ENCODE results near the gene TBX10. TPM values are rescaled to one million over a fixed set of nuclear protein-coding genes. Genes with fewer than 3 reads are reported as not detected.
"Not testable (repeated sequence)": the region's sequence is repeated elsewhere in the genome, so short reads cannot be mapped to it uniquely, and the experiment has no call there.

Gene TBX10
- total RNA-seq, 1 donor from 2014 or later: not detected

DNA sequence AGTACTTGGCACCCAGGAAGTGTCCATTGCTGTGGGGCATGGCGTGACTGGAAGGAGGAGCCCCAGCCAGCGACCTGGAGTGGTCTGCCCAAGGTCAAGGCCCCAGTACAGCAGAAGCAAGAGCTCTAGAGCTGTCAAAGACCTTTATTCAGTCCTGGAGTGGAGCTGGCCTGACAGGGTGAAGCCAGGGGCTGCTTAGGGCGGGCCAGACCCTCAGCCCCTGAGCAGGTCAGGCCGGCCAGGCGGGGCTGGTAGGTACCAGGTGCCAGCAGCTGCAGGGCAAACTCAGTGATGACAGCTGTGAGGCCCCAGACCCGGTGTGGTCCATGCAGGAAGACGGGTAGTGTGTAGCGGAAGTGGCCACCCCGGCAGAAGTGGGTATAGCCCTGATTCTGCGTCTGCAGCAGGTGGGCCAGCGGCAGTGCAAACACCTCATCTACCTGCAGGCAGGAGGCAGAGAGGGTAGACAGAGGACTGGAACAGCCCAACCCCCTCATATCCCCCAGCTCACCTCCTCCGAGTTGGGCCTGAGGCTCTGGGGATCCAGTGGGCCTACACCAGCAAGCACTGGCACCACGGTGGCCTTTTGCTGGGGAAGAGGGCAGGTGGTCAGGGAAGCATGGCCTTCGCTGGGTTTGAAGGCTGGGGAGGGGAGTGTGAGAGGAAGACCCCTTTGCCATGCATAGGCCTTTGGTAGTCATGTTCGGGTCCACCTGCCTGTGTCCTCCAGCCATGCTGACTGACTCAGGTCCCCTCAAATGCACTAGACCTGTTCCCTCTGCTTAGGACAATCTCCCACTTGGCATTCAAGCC is 11.5 kb downstream of the TBX10 start:
- Histone ChIP-seq H3K9me3 (no peaks in the 10 kb centered on the region), H3K27ac (no peak overlapping the region), H3K36me3 (no peaks in the 10 kb centered on the region), H3K4me1 (peaks cover 14% of the 10 kb centered on the region), H3K4me3 (no peak overlapping the region), H3K27me3 (ENCODE audit: low read depth) (no peaks in the 10 kb centered on the region)
- intact Hi-C loops (cut with DNase I): no loop called here
- DNase-seq (peak; percentile 36), ATAC-seq (no peak)
- TF ChIP-seq, protein P1, sequence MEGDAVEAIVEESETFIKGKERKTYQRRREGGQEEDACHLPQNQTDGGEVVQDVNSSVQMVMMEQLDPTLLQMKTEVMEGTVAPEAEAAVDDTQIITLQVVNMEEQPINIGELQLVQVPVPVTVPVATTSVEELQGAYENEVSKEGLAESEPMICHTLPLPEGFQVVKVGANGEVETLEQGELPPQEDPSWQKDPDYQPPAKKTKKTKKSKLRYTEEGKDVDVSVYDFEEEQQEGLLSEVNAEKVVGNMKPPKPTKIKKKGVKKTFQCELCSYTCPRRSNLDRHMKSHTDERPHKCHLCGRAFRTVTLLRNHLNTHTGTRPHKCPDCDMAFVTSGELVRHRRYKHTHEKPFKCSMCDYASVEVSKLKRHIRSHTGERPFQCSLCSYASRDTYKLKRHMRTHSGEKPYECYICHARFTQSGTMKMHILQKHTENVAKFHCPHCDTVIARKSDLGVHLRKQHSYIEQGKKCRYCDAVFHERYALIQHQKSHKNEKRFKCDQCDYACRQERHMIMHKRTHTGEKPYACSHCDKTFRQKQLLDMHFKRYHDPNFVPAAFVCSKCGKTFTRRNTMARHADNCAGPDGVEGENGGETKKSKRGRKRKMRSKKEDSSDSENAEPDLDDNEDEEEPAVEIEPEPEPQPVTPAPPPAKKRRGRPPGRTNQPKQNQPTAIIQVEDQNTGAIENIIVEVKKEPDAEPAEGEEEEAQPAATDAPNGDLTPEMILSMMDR (IDR thresholded peaks at IDR 0.05): no peak

DNA sequence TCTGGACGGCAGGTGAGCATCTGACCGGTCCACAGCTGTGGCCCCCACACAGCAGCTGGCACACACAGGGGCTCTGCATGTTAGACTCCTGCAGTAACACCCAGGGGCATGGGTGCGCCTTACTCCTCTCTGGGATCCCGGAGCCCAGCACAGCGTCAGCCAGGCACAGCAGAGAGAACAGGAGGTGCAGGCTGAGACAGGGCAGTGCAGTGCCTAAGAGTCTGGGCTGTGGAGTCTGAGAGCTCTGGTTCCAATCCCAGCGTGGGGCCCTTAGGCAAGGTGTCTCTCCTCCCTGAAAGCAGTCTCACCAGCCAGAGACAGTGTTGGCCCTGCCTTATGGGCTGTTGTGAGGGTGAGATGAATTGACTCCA is 12.1 kb downstream of the TBX10 start:
- H3K4me3 ChIP-seq: no peak overlapping the region
- peaks cover 14% of the 10 kb centered on the region for H3K4me1 ChIP-seq
- H3K27ac ChIP-seq: no peak overlapping the region
- DNase-seq: no peak
- intact Hi-C loops (cut with DNase I): no loop called here
- TF ChIP-seq, protein P1 (IDR thresholded peaks at IDR 0.05): no peak
- H3K9me3 ChIP-seq: no peaks in the 10 kb centered on the region
- no peaks in the 10 kb centered on the region for H3K36me3 ChIP-seq
- ATAC-seq: no peak
- H3K27me3 ChIP-seq (ENCODE audit: low read depth): no peaks in the 10 kb centered on the region

DNA sequence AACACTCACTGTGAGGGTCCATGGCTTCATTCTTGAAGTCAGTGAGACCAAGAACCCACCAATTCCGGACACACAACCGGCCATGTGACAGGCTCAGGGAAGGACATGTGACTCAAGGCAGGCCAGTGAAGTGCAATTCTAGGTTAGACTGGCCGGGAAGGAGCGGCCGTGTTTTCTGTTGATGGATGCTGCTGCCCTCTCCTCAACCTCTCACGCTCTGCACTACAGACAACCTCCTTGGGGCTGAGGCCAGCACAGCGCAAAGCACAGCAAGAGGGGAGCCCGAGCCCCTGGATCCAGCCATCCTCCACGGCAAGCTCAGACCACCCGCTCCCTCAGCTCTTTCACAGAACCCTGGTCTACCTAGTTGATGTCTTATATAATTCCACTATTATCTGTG is 12.6 kb downstream of the TBX10 start:
- Histone ChIP-seq H3K36me3 (no peaks in the 10 kb centered on the region), H3K27ac (no peak overlapping the region), H3K27me3 (ENCODE audit: low read depth) (no peaks in the 10 kb centered on the region), H3K4me1 (peaks cover 14% of the 10 kb centered on the region), H3K4me3 (no peak overlapping the region), H3K9me3 (no peaks in the 10 kb centered on the region)
- TF ChIP-seq, protein P1 (IDR thresholded peaks at IDR 0.05): no peak
- DNase-seq: no peak
- intact Hi-C loops (cut with DNase I): no loop called here
- no peak for ATAC-seq

DNA sequence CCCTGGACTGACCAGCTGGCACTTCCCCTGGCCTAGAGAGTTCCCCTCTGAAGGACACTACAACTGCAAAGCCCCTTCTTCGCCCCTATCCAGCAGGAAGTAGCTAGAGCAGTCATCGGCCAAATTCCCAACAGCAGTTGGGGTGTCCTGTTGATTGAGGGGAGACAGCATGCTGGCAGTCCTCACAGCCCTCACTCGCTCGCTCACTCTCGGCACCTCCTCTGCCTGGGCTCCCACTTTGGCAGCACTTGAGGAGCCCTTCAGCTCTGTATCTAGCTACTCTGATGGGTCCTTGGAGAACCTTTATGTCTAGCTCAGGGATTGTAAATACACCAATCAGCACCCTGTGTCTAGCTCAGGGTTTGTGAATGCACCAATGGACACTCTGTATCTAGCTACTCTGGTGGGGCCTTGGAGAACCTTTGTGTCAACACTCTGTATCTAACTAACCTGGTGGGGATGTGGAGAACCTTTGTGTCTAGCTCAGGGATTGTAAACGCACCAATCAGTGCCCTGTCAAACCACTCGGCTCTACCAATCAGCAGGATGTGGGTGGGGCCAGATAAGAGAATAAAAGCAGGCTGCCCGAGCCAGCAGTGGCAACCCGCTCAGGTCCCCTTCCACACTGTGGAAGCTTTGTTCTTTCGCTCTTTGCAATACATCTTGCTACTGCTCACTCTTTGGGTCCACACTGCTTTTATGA is 13.3 kb downstream of the TBX10 start:
- H3K27me3 ChIP-seq (ENCODE audit: low read depth); H3K9me3 ChIP-seq; ATAC-seq; H3K4me3 ChIP-seq; intact Hi-C loops (cut with DNase I); H3K27ac ChIP-seq; H3K36me3 ChIP-seq; DNase-seq: not testable (repeated sequence)
- H3K4me1 ChIP-seq: peaks cover 14% of the 10 kb centered on the region

DNA sequence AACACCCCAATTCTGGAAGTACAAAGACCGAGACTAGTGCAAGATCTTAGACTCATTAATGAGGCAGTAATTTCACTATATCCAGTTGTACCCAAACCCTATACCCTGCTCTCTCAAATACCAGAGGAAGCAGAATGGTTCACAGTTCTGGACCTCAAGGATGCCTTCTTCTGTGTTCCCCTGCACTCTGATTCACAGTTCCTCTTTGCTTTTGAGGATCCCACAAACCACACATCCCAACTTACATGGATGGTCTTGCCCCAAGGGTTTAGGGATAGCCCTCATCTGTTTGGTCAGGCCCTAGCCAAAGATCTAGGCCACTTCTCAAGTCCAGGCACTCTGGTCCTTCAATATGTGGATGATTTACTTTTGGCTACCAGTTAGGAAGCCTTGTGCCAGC is 15.8 kb downstream of the TBX10 start:
- H3K9me3 ChIP-seq; H3K4me3 ChIP-seq; ATAC-seq; H3K27ac ChIP-seq; intact Hi-C loops (cut with DNase I); DNase-seq; H3K36me3 ChIP-seq; H3K4me1 ChIP-seq; H3K27me3 ChIP-seq (ENCODE audit: low read depth): not testable (repeated sequence)

DNA sequence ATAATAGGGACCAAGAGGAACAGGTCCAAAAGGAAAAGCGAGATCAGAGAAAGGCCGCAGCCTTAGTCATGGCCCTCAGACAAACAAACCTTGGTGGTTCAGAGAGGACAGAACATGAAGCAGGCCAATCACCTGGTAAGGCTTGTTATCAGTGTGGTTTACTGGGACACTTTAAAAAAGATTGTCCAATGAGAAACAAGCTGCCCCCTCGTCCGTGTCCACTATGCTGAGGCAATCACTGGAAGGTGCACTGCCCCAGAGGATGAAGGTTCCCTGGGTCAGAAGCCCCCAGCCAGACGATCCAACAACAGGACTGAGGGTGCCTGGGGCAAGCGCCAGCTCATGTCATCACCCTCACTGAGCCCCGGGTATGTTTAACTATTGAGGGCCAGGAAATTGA is 16.7 kb downstream of the TBX10 start:
- H3K9me3 ChIP-seq; DNase-seq; H3K36me3 ChIP-seq; H3K27me3 ChIP-seq (ENCODE audit: low read depth); H3K4me3 ChIP-seq; ATAC-seq; H3K27ac ChIP-seq; intact Hi-C loops (cut with DNase I); H3K4me1 ChIP-seq: not testable (repeated sequence)

DNA sequence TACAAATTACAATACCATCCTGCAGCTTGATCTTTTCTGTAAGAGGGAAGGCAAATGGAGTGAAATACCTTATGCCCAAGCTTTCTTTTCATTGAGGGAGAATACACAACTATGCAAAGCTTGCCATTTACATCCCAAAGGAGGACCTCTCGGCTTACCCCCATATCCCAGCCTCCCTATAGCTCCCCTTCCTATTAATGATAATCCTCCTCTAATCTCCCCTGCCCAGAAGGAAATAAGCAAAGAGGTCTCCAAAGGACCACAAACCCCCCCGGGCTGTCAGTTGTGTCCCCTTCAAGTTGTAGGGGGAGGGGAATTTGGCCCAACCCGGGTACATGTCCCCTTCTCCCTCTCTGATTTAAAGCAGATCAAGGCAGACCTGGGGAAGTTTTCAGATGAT is 17.6 kb downstream of the TBX10 start:
- not testable (repeated sequence) for ATAC-seq, H3K4me3 ChIP-seq

DNA sequence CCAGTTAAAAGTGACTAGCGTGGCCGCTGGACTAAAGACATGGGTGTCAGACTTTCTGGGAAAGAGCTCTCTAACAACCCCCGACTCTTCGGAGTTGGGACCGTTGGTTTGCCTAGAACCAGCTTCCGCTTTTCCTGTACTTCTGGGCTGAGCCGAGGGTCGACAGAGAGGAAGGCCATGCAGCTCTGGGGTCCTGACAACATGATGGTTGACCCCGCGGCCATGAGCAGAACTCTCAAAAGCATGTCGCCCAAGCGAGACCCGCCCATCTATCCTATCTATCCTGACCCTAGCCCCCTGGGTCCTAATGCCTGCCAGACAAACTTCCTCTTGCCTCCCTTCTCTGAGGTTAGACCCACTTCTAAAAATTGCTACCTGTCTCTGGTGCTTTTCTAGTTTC is 18.9 kb downstream of the TBX10 start:
- H3K9me3 ChIP-seq; DNase-seq; intact Hi-C loops (cut with DNase I); H3K4me1 ChIP-seq; H3K27ac ChIP-seq; H3K4me3 ChIP-seq; H3K27me3 ChIP-seq (ENCODE audit: low read depth); H3K36me3 ChIP-seq; ATAC-seq: not testable (repeated sequence)

More for the DNA sequence above, 17.6 kb downstream of the TBX10 start:
- H3K27ac ChIP-seq; H3K36me3 ChIP-seq; intact Hi-C loops (cut with DNase I); H3K9me3 ChIP-seq; H3K27me3 ChIP-seq (ENCODE audit: low read depth); H3K4me1 ChIP-seq; DNase-seq: not testable (repeated sequence)

DNA sequence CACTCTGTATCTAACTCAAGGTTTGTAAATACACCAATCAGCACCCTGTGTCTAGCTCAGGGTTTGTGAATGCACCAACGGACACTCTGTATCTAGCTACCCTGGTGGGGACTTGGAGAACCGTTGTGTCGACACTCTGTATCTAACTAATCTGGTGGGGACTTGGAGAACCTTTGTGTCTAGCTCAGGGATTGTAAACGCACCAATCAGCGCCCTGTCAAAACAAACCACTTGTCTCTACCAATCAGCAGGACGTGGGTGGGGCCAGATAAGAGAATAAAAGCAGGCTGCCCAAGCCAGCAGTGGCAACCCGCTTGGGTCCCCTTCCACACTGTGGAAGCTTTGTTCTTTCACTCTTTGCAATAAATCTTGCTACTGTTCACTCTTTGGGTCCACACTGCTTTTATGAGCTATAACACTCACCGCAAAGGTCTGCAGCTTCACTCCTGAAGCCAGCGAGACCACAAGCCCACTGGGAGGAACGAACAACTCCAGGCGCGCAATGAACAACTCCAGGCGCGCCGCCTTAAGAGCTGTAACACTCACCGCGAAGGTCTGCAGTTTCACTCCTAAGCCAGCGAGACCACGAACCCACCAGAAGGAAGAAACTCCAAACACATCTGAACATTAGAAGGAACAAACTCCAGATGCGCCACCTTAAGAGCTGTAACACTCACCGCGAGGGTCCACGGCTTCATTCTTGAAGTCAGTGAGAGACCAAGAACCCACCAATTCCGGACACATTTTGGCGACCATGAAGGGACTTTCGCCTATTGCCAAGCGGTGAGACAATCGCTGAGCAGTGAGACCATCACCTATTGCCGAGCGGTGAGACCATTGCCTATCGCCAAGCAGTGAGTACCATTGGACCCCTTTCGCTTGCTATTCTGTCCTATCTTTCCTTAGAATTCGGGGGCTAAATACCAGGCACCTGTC is 19.6 kb downstream of the TBX10 start:
- ATAC-seq; H3K4me1 ChIP-seq; H3K4me3 ChIP-seq; intact Hi-C loops (cut with DNase I); H3K36me3 ChIP-seq; H3K9me3 ChIP-seq; H3K27ac ChIP-seq; DNase-seq; H3K27me3 ChIP-seq (ENCODE audit: low read depth): not testable (repeated sequence)

All from lower lobe of right lung (tissue), 2 donors.